Neuronal stem cell (in vitro differentiated cells): ENCODE measurements around the gene ABHD1.

Experiments
- DNase-seq: peaks from one replicate; pipeline ENCODE4 v3.0.0-alpha.2; 2013; ENCODE audit warnings: low spot score
- H2AFZ ChIP-seq: one replicate; pipeline ENCODE4 v1.6.1; 2013; ENCODE audit warnings: mild to moderate bottlenecking, low read length, inconsistent platforms
- H2AK5ac ChIP-seq: 2 replicates; pipeline ENCODE4 v1.6.1; 2013; ENCODE audit warnings: low read depth, mild to moderate bottlenecking, inconsistent platforms, low read length, moderate library complexity, mixed read lengths
- H2BK120ac ChIP-seq: 2 replicates; pipeline ENCODE4 v1.6.1; 2013; ENCODE audit warnings: low read depth, mild to moderate bottlenecking, inconsistent platforms, low read length, moderate library complexity, mixed read lengths
- H2BK12ac ChIP-seq: one replicate; pipeline ENCODE4 v1.6.1; 2013; ENCODE audit warnings: low read length, inconsistent platforms
- H2BK15ac ChIP-seq: 2 replicates; pipeline ENCODE4 v1.6.1; 2013; ENCODE audit warnings: mild to moderate bottlenecking, low read length, inconsistent platforms, mixed read lengths
- H2BK5ac ChIP-seq: one replicate; pipeline ENCODE4 v1.6.1; 2013; ENCODE audit warnings: inconsistent platforms, mild to moderate bottlenecking, low read length, moderate library complexity
- H3K14ac ChIP-seq: one replicate; pipeline ENCODE4 v1.6.1; 2013; ENCODE audit warnings: low read length, inconsistent platforms
- H3K18ac ChIP-seq: 2 replicates; pipeline ENCODE4 v1.6.1; 2013; ENCODE audit warnings: low read length, inconsistent platforms
- H3K23ac ChIP-seq: 2 replicates; pipeline ENCODE4 v1.6.1; 2013; ENCODE audit warnings: low read depth, mild to moderate bottlenecking, mixed read lengths, low read length, inconsistent platforms; ENCODE audit not compliant: poor library complexity
- H3K27ac ChIP-seq: replicated peaks from 3 replicates; pipeline ENCODE4 v1.5.1; 2013; ENCODE audit warnings: low read length, inconsistent platforms
- H3K27me3 ChIP-seq, 3 experiments: 2 replicates each; pipeline ENCODE4 v1.6.1; 2013; ENCODE audit warnings: low read length in 3 of 3, mild to moderate bottlenecking in 2 of 3, inconsistent platforms in 1 of 3, low read depth in 1 of 3, mixed read lengths in 1 of 3, moderate library complexity in 1 of 3; ENCODE audit not compliant: control insufficient read depth in 3 of 3, insufficient read depth in 3 of 3
- H3K36me3 ChIP-seq, 2 donors: replicated peaks in 1 of 2; 2 replicates each; pipeline ENCODE4 v1.6.1; 2013; ENCODE audit warnings: low read length in 2 of 2; ENCODE audit not compliant: control insufficient read depth in 2 of 2, insufficient read depth in 2 of 2
- H3K4ac ChIP-seq: 2 replicates; pipeline ENCODE4 v1.6.1; 2013; ENCODE audit warnings: inconsistent platforms, mild to moderate bottlenecking, low read length, moderate library complexity
- H3K4me1 ChIP-seq, 2 donors: 1 replicate in 1 of 2; 2 replicates in 1 of 2; pipeline ENCODE4 v1.6.1; 2013; ENCODE audit warnings: low read length in 2 of 2, low read depth in 1 of 2; ENCODE audit not compliant: control insufficient read depth in 2 of 2, insufficient read depth in 1 of 2
- H3K4me2 ChIP-seq: one replicate; pipeline ENCODE4 v1.6.1; 2013; ENCODE audit warnings: mild to moderate bottlenecking, low read length, inconsistent platforms; ENCODE audit not compliant: insufficient read depth, poor library complexity, severe bottlenecking
- H3K4me3 ChIP-seq, 2 donors: 2 replicates each; pipeline ENCODE4 v1.5.1; 2013; ENCODE audit warnings: low read length in 2 of 2, mild to moderate bottlenecking in 2 of 2, inconsistent platforms in 1 of 2, moderate library complexity in 1 of 2
- H3K79me1 ChIP-seq: one replicate; pipeline ENCODE4 v1.6.1; 2013; ENCODE audit warnings: low read depth, mild to moderate bottlenecking, inconsistent platforms, low read length, moderate library complexity
- H3K9ac ChIP-seq: one replicate; pipeline ENCODE4 v1.6.1; 2013; ENCODE audit warnings: mild to moderate bottlenecking, low read depth, low read length, inconsistent platforms; ENCODE audit not compliant: poor library complexity
- H3K9me3 ChIP-seq, 2 donors: replicated peaks in 1 of 2; 2 replicates each; pipeline versions ENCODE3 to v1.6.1; 2013; ENCODE audit warnings: low read length in 2 of 2, mild to moderate bottlenecking in 2 of 2, inconsistent platforms in 1 of 2, low read depth in 1 of 2, mixed read lengths in 1 of 2, moderate library complexity in 1 of 2; ENCODE audit not compliant: control insufficient read depth in 2 of 2, insufficient read depth in 1 of 2
- H4K8ac ChIP-seq: one replicate; pipeline ENCODE4 v1.6.1; 2013; ENCODE audit warnings: low read depth, mild to moderate bottlenecking, inconsistent platforms, low read length, moderate library complexity
- H4K91ac ChIP-seq: one replicate; pipeline ENCODE4 v1.6.1; 2013; ENCODE audit warnings: low read length, low read depth, mild to moderate bottlenecking, inconsistent platforms; ENCODE audit not compliant: poor library complexity
- WGBS, 2 donors: extraction: QIAGEN DNeasy Blood & Tissue Kit; methylation state at CpG; one replicate each; pipeline ENCODE4 v1.1.7; 2013; ENCODE audit warnings: missing lambda C conversion rate in 2 of 2, mixed read lengths in 1 of 2; ENCODE audit not compliant: insufficient read length in 2 of 2, insufficient replicate concordance in 1 of 2; ENCODE audit errors: extremely low coverage in 2 of 2; 5-methylcytosine and 5-hydroxymethylcytosine counted together

ABHD1 gene

DNA sequence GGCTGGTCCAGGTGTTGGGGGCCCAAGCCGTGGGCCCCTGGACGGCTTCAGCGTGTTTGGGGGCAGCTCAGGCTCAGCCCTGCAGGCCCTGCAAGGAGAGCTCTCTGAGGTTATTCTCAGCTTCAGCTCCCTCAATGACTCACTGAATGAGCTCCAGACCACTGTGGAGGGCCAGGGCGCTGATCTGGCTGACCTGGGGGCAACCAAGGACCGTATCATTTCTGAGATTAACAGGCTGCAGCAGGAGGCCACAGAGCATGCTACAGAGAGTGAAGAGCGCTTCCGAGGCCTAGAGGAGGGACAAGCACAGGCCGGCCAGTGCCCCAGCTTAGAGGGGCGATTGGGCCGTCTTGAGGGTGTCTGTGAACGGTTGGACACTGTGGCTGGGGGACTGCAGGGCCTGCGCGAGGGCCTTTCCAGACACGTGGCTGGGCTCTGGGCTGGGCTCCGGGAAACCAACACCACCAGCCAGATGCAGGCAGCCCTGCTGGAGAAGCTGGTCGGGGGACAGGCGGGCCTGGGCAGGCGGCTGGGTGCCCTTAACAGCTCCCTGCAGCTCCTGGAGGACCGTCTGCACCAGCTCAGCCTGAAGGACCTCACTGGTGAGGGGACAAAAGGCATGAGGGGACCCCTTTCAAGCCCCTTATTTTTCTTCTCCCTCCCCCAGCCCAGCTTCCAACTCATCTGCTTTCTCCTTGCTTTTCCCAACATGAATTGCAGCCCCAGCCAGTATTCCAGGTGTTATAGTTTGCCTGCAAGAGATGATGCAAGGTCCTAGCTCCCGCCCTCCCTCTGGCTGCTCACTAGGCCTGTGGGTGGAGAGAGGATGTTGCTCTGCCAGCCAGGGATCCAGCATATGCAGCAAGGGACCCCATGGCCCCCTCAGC, 40.0 kb upstream of the ABHD1 start:
- Histone ChIP-seq H3K9ac (no peak overlapping the region), H3K4me2 (no peak overlapping the region), H4K8ac (no peak overlapping the region), H2BK15ac (peak overlapping the region; percentile 42), H3K14ac (no peak overlapping the region), H3K79me1 (no peaks in the 10 kb centered on the region), H3K4me3 (no peak overlapping the region), H2AK5ac (peak overlapping the region; percentile 92), H2AFZ (no peak overlapping the region), H3K9me3 (no peaks in the 10 kb centered on the region), H3K4ac (no peak overlapping the region), H4K91ac (no peak overlapping the region), H3K18ac (no peak overlapping the region), H2BK120ac (no peak overlapping the region), H2BK12ac (no peak overlapping the region), H3K27ac (no peak overlapping the region), H3K27me3 (peaks cover 0 to 6% (median 6%) of the 10 kb centered on the region in 3 experiments), H3K4me1 (peaks cover 13 to 35% of the 10 kb centered on the region in 2 donors), H3K36me3 (no peaks in the 10 kb centered on the region), H3K23ac (no peak overlapping the region), H2BK5ac (no peak overlapping the region)
- no CpG with 5 or more reads among the region's 20 CpGs for whole genome bisulfite sequencing, 2 donors
- DNase-seq: no peak

DNA sequence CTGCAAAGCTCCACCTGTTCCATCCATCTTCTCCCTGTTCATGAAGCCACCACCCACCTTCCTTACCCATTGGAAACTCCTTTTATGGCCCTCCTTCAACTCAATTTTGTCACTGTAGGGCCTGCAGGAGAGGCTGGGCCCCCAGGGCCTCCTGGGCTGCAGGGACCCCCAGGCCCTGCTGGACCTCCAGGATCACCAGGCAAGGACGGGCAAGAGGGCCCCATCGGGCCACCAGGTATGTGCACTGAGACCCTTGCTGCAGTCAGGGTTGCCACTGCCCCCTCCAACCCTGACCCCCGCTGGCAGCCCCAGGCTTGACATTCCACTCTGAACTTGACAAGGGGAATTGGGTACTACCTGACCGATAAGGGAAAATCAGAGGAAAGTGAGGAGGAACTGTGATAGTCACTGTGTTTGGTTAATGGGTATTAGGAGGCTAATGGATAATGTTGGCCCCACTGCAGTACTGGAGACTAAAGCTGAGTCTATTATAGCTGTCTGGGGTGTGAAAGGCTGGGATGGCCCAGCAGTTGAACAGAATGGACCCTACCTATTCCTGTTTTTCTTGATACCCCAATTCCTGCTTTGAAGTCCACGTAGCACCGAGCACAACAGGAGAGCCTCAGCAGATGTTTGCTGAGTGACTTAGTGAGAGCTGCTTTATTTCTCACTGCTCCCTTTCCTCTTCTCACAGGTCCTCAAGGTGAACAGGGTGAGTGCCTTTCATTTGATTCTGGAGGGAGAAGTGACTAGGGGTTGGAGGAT, 39.1 kb upstream of the ABHD1 start:
- no peak overlapping the region for H2BK120ac ChIP-seq
- no peak overlapping the region for H3K4me2 ChIP-seq
- no peaks in the 10 kb centered on the region for H3K79me1 ChIP-seq
- no peak overlapping the region for H3K27ac ChIP-seq
- H3K18ac ChIP-seq: no peak overlapping the region
- WGBS, 2 donors: no CpG with 5 or more reads among the region's 6 CpGs
- no peak overlapping the region for H2BK12ac ChIP-seq
- H4K91ac ChIP-seq: no peak overlapping the region
- no peak overlapping the region for H3K9ac ChIP-seq
- peak overlapping the region; percentile 73 for H2AK5ac ChIP-seq
- DNase-seq: no peak
- H2BK15ac ChIP-seq: peak overlapping the region; percentile 42
- H3K4me1 ChIP-seq: peaks cover 8 to 33% of the 10 kb centered on the region in 2 donors
- H3K9me3 ChIP-seq: no peaks in the 10 kb centered on the region
- no peaks in the 10 kb centered on the region for H3K36me3 ChIP-seq
- no peak overlapping the region for H3K23ac ChIP-seq
- H3K27me3 ChIP-seq: peaks cover 0 to 6% (median 6%) of the 10 kb centered on the region in 3 experiments
- no peak overlapping the region for H2AFZ ChIP-seq
- H3K4me3 ChIP-seq: no peak overlapping the region
- H3K14ac ChIP-seq: no peak overlapping the region
- no peak overlapping the region for H3K4ac ChIP-seq
- no peak overlapping the region for H2BK5ac ChIP-seq
- H4K8ac ChIP-seq: no peak overlapping the region

DNA sequence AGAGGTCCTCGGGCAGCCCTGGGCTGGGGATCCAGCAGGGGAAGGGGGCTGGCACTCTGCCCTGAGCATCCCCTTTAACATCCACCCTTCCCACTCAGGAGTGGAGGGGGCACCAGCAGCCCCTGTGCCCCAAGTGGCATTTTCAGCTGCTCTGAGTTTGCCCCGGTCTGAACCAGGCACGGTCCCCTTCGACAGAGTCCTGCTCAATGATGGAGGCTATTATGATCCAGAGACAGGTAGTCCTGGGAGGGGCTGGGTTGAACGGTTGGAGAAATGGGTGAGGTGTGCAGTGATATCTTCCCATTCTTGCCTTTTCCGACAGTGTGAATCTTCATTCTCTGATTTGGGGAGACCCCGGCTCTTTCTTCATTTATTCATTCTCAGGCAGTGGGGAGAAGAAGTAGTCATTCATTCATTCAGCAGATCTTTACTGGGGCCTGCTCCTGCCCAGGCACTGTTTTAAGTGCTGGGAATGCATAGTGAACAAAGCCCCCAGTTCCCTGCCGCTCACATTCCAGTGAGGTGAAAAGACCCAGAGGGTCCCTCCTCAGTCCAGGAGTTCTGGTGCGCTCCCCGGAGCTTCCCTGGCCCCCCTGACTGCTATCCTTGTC, 38.4 kb upstream of the ABHD1 start:
- H3K9me3 ChIP-seq: no peaks in the 10 kb centered on the region
- peak overlapping the region; percentile 88 for H3K9ac ChIP-seq
- no peaks in the 10 kb centered on the region for H3K79me1 ChIP-seq
- WGBS, 2 donors: no CpG with 5 or more reads among the region's 10 CpGs
- no peak overlapping the region for H2AK5ac ChIP-seq
- H3K27ac ChIP-seq: no peak overlapping the region
- no peak overlapping the region for H3K14ac ChIP-seq
- H3K36me3 ChIP-seq: no peaks in the 10 kb centered on the region
- peak overlapping the region; percentile 95 for H2AFZ ChIP-seq
- no peak overlapping the region for H4K91ac ChIP-seq
- peak overlapping the region; percentile 56 for H3K18ac ChIP-seq
- H3K23ac ChIP-seq: peak overlapping the region; percentile 89
- H2BK15ac ChIP-seq: no peak overlapping the region
- peak overlapping the region in 1 of 2 donors; percentile 74 for H3K4me3 ChIP-seq
- H3K4me2 ChIP-seq: peak overlapping the region; percentile 93
- no peak overlapping the region for H2BK12ac ChIP-seq
- H3K4ac ChIP-seq: no peak overlapping the region
- H2BK5ac ChIP-seq: no peak overlapping the region
- no peak for DNase-seq
- H2BK120ac ChIP-seq: no peak overlapping the region
- H3K4me1 ChIP-seq: peaks cover 8 to 30% of the 10 kb centered on the region in 2 donors
- H3K27me3 ChIP-seq: peaks cover 0 to 6% (median 6%) of the 10 kb centered on the region in 3 experiments
- no peak overlapping the region for H4K8ac ChIP-seq
